ENCODE data around the gene PTX3.

Gene PTX3

GRCh38 chr3:157423337-157423736, 13.3 kb upstream of the PTX3 start:
- DNase-seq (ENCODE audit: low spot score) = peak; percentile 69

GRCh38 chr3:157427901-157428300, 8.7 kb upstream of the PTX3 start:
- no peak for DNase-seq (ENCODE audit: low spot score)

- DNase-seq (ENCODE audit: low spot score) = no peak
These were observed 7.8 kb upstream of the PTX3 start for GRCh38 chr3:157428853-157429252.

- DNase-seq (ENCODE audit: low spot score) = peak; percentile 39
These were observed 6.9 kb upstream of the PTX3 start for GRCh38 chr3:157429708-157430107.

- peak; percentile 12 for DNase-seq (ENCODE audit: low spot score)
These were observed 1.6 kb downstream of the PTX3 start for GRCh38 chr3:157438194-157438730.

- no peak for DNase-seq (ENCODE audit: low spot score)
These were observed 4.5 kb downstream of the PTX3 start for GRCh38 chr3:157441102-157441624.

- no peak for DNase-seq (ENCODE audit: low spot score)
These were observed 6.1 kb downstream of the PTX3 start for GRCh38 chr3:157442729-157443128.

GRCh38 chr3:157443905-157444796, 7.5 kb downstream of the PTX3 start:
- no peak for DNase-seq (ENCODE audit: low spot score)

GRCh38 chr3:157444797-157445184, 8.1 kb downstream of the PTX3 start:
- DNase-seq (ENCODE audit: low spot score) = no peak

GRCh38 chr3:157445857-157446256, 9.2 kb downstream of the PTX3 start:
- no peak for DNase-seq (ENCODE audit: low spot score)

- peak; percentile 53 for DNase-seq (ENCODE audit: low spot score)
These were observed 10.5 kb downstream of the PTX3 start for GRCh38 chr3:157447026-157447694.

GRCh38 chr3:157452097-157452496, 15.4 kb downstream of the PTX3 start:
- DNase-seq (ENCODE audit: low spot score) = no peak

GRCh38 chr3:157453824-157454223, 17.2 kb downstream of the PTX3 start:
- DNase-seq (ENCODE audit: low spot score) = no peak

GRCh38 chr3:157459706-157460105, 23.1 kb downstream of the PTX3 start:
- DNase-seq (ENCODE audit: low spot score) = no peak

GRCh38 chr3:157460253-157460652, 23.6 kb downstream of the PTX3 start:
- no peak for DNase-seq (ENCODE audit: low spot score)

- no peak for DNase-seq (ENCODE audit: low spot score)
These were observed 27.2 kb downstream of the PTX3 start for GRCh38 chr3:157463816-157464215.

GRCh38 chr3:157464321-157464720, 27.7 kb downstream of the PTX3 start:
- no peak for DNase-seq (ENCODE audit: low spot score)

GRCh38 chr3:157465741-157466140, 29.1 kb downstream of the PTX3 start:
- DNase-seq (ENCODE audit: low spot score) = no peak

GRCh38 chr3:157467200-157467599, 30.6 kb downstream of the PTX3 start:
- DNase-seq (ENCODE audit: low spot score) = peak; percentile 56

GRCh38 chr3:157469561-157470294, 33.1 kb downstream of the PTX3 start:
- DNase-seq (ENCODE audit: low spot score) = no peak

- no peak for DNase-seq (ENCODE audit: low spot score)
These were observed 34.4 kb downstream of the PTX3 start for GRCh38 chr3:157471064-157471463.

- no peak for DNase-seq (ENCODE audit: low spot score)
These were observed 36.0 kb downstream of the PTX3 start for GRCh38 chr3:157472648-157473047.
